HFFc6 (cell line): ENCODE results near the gene INPP5D. TPM values are rescaled to one million over a fixed set of nuclear protein-coding genes. Genes with fewer than 3 reads are reported as not detected.

Experiments used
- DNase-seq: peaks from one replicate; pipeline ENCODE4 v3.0.0-alpha.2; 2018
- H3K27ac Mint-ChIP-seq: 2 replicates; pipeline ENCODE4 v1.8.0; 2020; ENCODE audit warnings: mild to moderate bottlenecking, mixed read lengths
- H3K27me3 Mint-ChIP-seq: 2 replicates; pipeline ENCODE4 v1.8.0; 2021; ENCODE audit warnings: mild to moderate bottlenecking, moderate library complexity, mixed read lengths; ENCODE audit not compliant: insufficient read depth
- H3K36me3 Mint-ChIP-seq: 2 replicates; pipeline ENCODE4 v1.8.0; 2021; ENCODE audit warnings: low read depth, mixed read lengths
- H3K4me1 Mint-ChIP-seq: 2 replicates; pipeline ENCODE4 v1.8.0; 2020; ENCODE audit warnings: low read depth, mixed read lengths
- H3K4me3 Mint-ChIP-seq: 2 replicates; pipeline ENCODE4 v1.8.0; 2020; ENCODE audit warnings: mild to moderate bottlenecking, moderate library complexity, mixed read lengths
- H3K9me3 Mint-ChIP-seq: 2 replicates; pipeline ENCODE4 v1.8.0; 2020; ENCODE audit warnings: mild to moderate bottlenecking, mixed read lengths
- CTCF ChIP-seq: fragments of 200-600 bp; sonication (generic); IDR thresholded peaks from 2 replicates; pipeline ENCODE4 v1.5.0; 2021; ENCODE audit warnings: antibody characterized with exemption, mild to moderate bottlenecking
- total RNA-seq, 6 experiments: library from RNA; stranded (reverse); fragmentation: NEBNext Ultra II Directional; extraction: Animal tissue kit (Norgen Biotek cat#: 25700); gene quantifications; 2 replicates in 1 of 6; 3 replicates in 5 of 6; pipeline ENCODE4 v1.2.3, GENCODE V29; 2021

Gene INPP5D
- total RNA-seq, 6 experiments from 2014 or later, result 0.19 to 0.66 (median 0.43) TPM; not detected in 1

GRCh38 chr2:233101816-233102215, 41.7 kb downstream of the INPP5D start:
- no peak for TF ChIP-seq CTCF
- Mint-ChIP-seq H3K9me3 (peaks cover 6% of the 10 kb centered on the region; the same call in 1 of the 2 replicates), H3K27me3 (peaks cover 25% of the 10 kb centered on the region), H3K4me1 (no peaks in the 10 kb centered on the region), H3K4me3 (no peak overlapping the region), H3K27ac (no peak overlapping the region), H3K36me3 (no peaks in the 10 kb centered on the region)
- no peak for DNase-seq

DNA sequence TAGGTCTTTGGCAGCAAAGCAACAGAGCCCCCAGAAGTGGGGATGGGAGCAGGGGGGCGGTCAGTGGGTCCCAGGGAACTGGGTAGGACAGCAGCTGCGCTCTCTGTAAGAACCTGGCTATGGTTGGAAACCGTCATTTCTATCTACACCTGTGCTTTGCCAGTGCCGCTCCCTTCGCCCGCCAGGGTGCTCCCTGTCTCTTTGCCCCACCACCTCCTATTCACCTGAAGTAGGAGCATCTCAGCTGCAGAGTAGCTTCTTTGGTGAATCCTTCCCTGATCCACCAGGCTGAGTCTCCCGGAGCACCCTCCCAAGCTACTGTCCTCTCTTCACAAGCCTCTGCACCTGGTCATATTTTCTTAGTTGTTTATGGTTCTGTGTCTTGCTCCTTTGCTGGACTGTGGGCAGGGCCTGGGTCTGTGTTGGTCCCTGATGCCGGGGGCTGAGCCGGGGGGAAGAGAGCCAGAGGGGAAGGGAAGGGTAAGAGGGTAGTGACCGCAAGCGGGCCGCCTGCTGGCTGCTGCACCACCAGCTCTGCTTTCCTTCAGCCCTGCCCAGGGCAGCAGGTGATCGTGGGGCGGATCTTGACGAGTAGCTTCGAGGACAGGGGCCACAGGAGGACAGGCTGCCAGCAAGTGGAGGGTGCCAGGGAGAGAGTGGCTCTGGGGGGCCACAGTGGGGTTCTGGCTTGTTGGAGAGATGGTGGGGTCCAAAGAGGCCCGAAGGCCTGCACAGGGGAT, 45.2 kb downstream of the INPP5D start:
- no peak for TF ChIP-seq CTCF
- no peak for DNase-seq
- no peak overlapping the region for H3K4me3 Mint-ChIP-seq
- peaks cover 39% of the 10 kb centered on the region for H3K27me3 Mint-ChIP-seq
- no peaks in the 10 kb centered on the region for H3K36me3 Mint-ChIP-seq
- no peak overlapping the region for H3K27ac Mint-ChIP-seq
- no peaks in the 10 kb centered on the region for H3K4me1 Mint-ChIP-seq
- peaks cover 6% of the 10 kb centered on the region; the same call in 1 of the 2 replicates for H3K9me3 Mint-ChIP-seq

DNA sequence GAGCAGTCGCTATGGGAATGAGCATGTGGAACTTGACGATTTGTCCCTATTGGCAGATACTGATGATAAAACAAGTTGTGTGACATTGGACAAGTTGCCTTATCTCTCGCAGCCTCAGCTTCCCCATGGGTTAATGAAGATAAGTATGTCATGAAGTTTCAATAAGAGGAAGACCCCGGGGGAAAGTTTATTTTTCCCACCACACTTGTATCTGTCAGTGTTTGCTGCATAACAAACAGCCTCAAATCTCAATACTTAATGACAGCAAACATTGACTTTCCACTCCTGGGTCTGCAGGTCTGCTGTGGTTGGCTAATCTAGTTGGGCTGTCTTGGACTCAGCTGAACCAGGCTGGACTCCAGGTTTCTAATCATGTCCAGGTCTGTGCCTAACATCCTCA, 45.8 kb downstream of the INPP5D start:
- H3K4me3 Mint-ChIP-seq, result no peak overlapping the region
- TF ChIP-seq CTCF, result no peak
- H3K27me3 Mint-ChIP-seq, result peaks cover 39% of the 10 kb centered on the region
- H3K4me1 Mint-ChIP-seq, result no peaks in the 10 kb centered on the region
- H3K9me3 Mint-ChIP-seq, result peaks cover 6% of the 10 kb centered on the region; the same call in 1 of the 2 replicates
- no peak for DNase-seq
- no peak overlapping the region for H3K27ac Mint-ChIP-seq
- H3K36me3 Mint-ChIP-seq, result no peaks in the 10 kb centered on the region

DNA sequence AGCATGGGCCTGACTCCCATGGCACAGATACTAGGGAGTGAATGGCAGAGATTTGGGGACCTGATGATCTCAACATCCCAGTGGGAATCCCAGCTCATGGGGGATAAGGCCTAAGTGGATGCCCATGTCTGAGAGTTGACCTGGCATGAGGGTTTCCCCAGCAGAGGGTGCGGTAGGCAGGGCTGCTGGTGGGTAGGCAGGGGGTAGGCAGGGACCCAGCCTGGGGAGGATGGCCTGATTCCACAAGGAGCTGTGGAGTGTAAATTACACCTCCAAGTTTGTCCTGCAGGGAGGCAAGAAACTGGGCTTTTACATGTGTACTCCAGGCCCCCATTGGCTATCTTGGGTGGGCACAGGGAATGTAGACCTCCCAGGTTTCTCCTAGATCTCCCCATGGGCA, 46.9 kb downstream of the INPP5D start:
- Mint-ChIP-seq H3K4me1 (no peaks in the 10 kb centered on the region), H3K9me3 (peaks cover 6% of the 10 kb centered on the region; the same call in 1 of the 2 replicates), H3K4me3 (no peak overlapping the region), H3K27ac (no peak overlapping the region), H3K36me3 (no peaks in the 10 kb centered on the region), H3K27me3 (peaks cover 41% of the 10 kb centered on the region)
- DNase-seq, result no peak
- TF ChIP-seq CTCF, result no peak

DNA sequence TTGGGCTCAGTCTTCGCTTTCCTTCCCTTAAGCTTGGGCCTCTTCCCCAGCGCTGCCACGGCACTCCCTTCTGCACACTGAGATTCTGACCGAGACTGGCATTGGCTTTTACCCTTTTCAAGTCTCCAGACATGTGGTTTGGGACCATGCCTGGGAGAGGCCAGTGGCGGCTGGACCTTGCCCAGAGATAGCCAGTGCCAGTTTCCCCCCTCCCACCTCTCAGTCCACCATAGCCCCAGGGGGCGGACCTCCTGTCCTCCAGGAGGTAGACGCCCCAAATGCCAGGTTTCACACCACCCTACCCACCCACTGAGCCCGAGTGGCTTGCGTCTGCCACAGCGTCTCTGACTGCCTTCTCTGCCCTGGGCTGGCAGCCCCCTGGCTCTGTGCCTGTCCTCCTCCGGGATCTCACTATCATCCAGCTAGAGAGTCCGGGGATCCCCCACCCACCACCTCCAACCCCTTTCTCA, 47.7 kb downstream of the INPP5D start:
- Mint-ChIP-seq H3K9me3 (peaks cover 6% of the 10 kb centered on the region; the same call in 1 of the 2 replicates), H3K4me1 (no peaks in the 10 kb centered on the region), H3K4me3 (no peak overlapping the region), H3K36me3 (no peaks in the 10 kb centered on the region), H3K27ac (no peak overlapping the region), H3K27me3 (peaks cover 41% of the 10 kb centered on the region)
- TF ChIP-seq CTCF, result no peak
- DNase-seq, result no peak
